ENCODE data around the gene STXBP6. TPM values are rescaled to one million over a fixed set of nuclear protein-coding genes. Genes with fewer than 3 reads are reported as not detected.

STXBP6 gene
- total RNA-seq, 1 donor from 2014 or later = 0.51 TPM

- no peak for DNase-seq (ENCODE audit: low spot score)
- no peaks in the 10 kb centered on the region for H3K36me3 Mint-ChIP-seq (ENCODE audit: low read depth, unreplicated experiment)
- H3K4me1 Mint-ChIP-seq (ENCODE audit: unreplicated experiment) = peaks cover 3% of the 10 kb centered on the region
- no peak overlapping the region for H3K4me3 Mint-ChIP-seq (ENCODE audit: unreplicated experiment)
- TF ChIP-seq CTCF (IDR thresholded peaks at IDR 0.05; ENCODE audit: unreplicated experiment) = no peak
- H3K27ac Mint-ChIP-seq (ENCODE audit: unreplicated experiment) = no peak overlapping the region
- H3K9me3 Mint-ChIP-seq (ENCODE audit: unreplicated experiment) = no peaks in the 10 kb centered on the region
- H3K27me3 Mint-ChIP-seq (ENCODE audit: unreplicated experiment) = peaks cover 2% of the 10 kb centered on the region
Measured at GRCh38 chr14:24889843-24890242, 160.1 kb downstream of the STXBP6 start.

- no peak for TF ChIP-seq CTCF (IDR thresholded peaks at IDR 0.05; ENCODE audit: unreplicated experiment)
- DNase-seq (ENCODE audit: low spot score) = no peak
- no peaks in the 10 kb centered on the region for H3K9me3 Mint-ChIP-seq (ENCODE audit: unreplicated experiment)
- no peaks in the 10 kb centered on the region for H3K4me1 Mint-ChIP-seq (ENCODE audit: unreplicated experiment)
- peaks cover 2% of the 10 kb centered on the region for H3K27me3 Mint-ChIP-seq (ENCODE audit: unreplicated experiment)
- no peak overlapping the region for H3K4me3 Mint-ChIP-seq (ENCODE audit: unreplicated experiment)
- H3K36me3 Mint-ChIP-seq (ENCODE audit: low read depth, unreplicated experiment) = no peaks in the 10 kb centered on the region
- H3K27ac Mint-ChIP-seq (ENCODE audit: unreplicated experiment) = no peak overlapping the region
Measured at GRCh38 chr14:24888532-24888931, 161.4 kb downstream of the STXBP6 start.

DNA sequence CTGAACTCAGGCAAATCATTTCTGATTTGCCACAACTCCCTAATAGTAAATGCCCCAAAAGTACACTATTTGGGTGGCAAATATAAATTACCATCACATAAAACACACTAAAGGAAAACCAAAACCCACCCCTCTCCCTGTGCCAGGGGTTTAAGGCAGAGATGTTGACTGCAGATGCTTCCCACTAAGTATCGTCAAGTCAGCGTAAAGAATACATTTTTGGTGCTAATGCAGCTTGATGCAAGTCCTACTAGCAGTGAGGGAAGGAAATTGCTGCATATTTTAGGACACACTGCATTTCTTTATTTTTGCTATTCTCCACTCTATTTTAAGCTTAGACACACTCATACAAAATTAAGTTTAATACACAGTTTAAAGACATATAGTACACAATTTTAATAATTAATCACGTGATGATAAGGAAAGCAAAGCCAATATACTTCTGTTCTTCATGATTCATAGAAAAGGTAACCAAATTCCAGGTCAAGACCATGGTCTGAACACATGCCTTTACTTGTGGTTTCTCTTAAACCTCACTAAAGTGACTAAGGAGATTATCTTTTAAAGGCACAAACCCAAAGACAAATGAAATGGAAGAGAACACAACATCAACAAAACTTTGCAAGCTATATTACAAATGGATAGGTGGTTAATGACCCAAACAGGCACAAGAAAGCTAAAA, 162.2 kb downstream of the STXBP6 start:
- Mint-ChIP-seq H3K36me3 (ENCODE audit: low read depth, unreplicated experiment) (no peaks in the 10 kb centered on the region), H3K4me3 (ENCODE audit: unreplicated experiment) (no peak overlapping the region), H3K27ac (ENCODE audit: unreplicated experiment) (no peak overlapping the region), H3K4me1 (ENCODE audit: unreplicated experiment) (no peaks in the 10 kb centered on the region), H3K9me3 (ENCODE audit: unreplicated experiment) (no peaks in the 10 kb centered on the region), H3K27me3 (ENCODE audit: unreplicated experiment) (peaks cover 2% of the 10 kb centered on the region)
- no peak for DNase-seq (ENCODE audit: low spot score)
- no peak for TF ChIP-seq CTCF (IDR thresholded peaks at IDR 0.05; ENCODE audit: unreplicated experiment)

DNA sequence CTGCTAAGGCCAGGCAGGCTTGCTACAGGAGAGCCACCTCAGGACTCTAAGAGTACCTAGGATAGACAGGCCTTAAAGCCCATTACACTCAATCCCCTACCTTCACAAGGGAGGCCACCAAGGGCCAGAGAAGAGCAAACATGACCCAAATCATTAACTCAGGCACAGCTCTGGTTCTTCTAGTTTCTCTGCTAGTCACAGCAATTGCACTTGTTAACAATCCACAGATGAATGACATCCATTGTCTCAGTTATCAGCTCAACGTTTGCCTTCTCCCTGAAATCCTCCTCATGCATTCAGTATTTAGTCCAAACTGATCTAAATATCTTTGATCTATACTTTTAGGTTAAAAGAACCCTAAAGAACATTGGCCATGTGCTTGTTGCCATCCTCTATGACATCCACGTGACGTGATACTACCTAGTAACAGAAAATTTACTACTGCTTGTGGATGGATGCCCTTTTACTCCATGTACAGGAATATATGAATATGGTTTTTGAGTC, 164.5 kb downstream of the STXBP6 start:
- Mint-ChIP-seq H3K27me3 (ENCODE audit: unreplicated experiment) (no peaks in the 10 kb centered on the region), H3K4me3 (ENCODE audit: unreplicated experiment) (no peak overlapping the region), H3K4me1 (ENCODE audit: unreplicated experiment) (no peaks in the 10 kb centered on the region)

More for the DNA sequence above, 164.5 kb downstream of the STXBP6 start:
- no peak for TF ChIP-seq CTCF (IDR thresholded peaks at IDR 0.05; ENCODE audit: unreplicated experiment)
- Mint-ChIP-seq H3K27ac (ENCODE audit: unreplicated experiment) (no peak overlapping the region), H3K9me3 (ENCODE audit: unreplicated experiment) (no peaks in the 10 kb centered on the region), H3K36me3 (ENCODE audit: low read depth, unreplicated experiment) (no peaks in the 10 kb centered on the region)
- no peak for DNase-seq (ENCODE audit: low spot score)

All from endothelial cell (in vitro differentiated cells).